Left lobe of liver (tissue), 2 donors: ENCODE measurements around the gene GAD1. TPM values are rescaled to one million over a fixed set of nuclear protein-coding genes. Genes with fewer than 3 reads are reported as not detected.

Source experiments
- ATAC-seq: fragments of 200-7000 bp; cut with Tn5 transposase; one replicate; pipeline ENCODE4 v1.9.1; 2020; ENCODE audit warnings: mild to moderate bottlenecking, moderate library complexity
- DNase-seq: peaks from one replicate; pipeline ENCODE4 v3.0.0-alpha.2; 2020; ENCODE audit warnings: low spot score
- total RNA-seq: library from RNA; stranded (reverse); gene quantifications from one replicate; pipeline ENCODE4 v1.2.1, GENCODE V29; 2021
- donor health status: DM: no; HTN: no; CAD: no; lungs with moderate emphysema.
- donor health status: DM: no; HTN: yes; CAD: no.

Gene GAD1
- total RNA-seq: not detected

DNA sequence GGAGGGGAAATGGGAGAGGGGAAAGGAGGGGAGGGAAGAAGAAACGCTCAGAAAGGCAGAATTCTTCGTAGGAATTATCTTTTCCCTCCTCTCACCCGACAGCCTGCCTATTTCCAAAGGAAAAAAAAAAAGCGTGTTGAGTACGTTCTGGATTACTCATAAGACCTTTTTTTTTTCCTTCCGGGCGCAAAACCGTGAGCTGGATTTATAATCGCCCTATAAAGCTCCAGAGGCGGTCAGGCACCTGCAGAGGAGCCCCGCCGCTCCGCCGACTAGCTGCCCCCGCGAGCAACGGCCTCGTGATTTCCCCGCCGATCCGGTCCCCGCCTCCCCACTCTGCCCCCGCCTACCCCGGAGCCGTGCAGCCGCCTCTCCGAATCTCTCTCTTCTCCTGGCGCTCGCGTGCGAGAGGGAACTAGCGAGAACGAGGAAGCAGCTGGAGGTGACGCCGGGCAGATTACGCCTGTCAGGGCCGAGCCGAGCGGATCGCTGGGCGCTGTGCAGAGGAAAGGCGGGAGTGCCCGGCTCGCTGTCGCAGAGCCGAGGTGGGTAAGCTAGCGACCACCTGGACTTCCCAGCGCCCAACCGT lies at the start of gene GAD1:
GAD1 (plus strand) TSS at position 384 of the 589 bp plus-strand sequence. CDS start 1,705 bp downstream, outside the sequence.
- DNase-seq (peak; percentile 64), ATAC-seq (peak; percentile 77)

DNA sequence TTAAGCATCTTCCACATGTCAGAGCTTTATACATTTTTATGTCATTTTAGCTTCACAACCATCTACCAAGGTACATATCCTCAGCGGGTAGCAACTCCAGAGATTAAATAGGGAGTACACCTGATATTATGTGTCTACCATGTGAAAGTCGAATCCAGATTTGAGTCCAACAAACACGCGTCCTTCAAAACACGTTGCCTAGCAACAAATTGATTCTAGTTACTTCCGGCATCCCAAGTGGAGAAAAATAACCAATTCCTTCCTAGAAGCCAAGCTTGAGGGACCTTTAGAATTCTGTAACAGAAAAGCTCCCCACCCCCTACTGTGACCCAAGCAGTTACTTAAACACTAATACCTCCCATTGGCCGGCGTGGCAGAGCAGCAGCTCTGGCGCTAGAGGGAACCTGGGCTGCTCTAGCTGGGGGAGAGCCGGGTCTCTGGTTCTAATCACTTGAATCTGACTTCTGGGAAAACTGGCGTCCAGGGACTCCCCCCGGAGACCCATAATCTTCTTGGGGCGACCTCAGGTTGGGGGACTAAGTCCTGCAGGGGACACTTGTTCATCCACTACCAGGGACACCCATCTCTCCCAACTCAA lies 46.6 kb upstream of the GAD1 start, which contains the start of gene ERICH2:
ERICH2 (plus strand) TSS at position 371 of the 598 bp plus-strand sequence. CDS start 304 bp downstream, outside the sequence.
- DNase-seq (peak; percentile 59), ATAC-seq (peak; percentile 74)

DNA sequence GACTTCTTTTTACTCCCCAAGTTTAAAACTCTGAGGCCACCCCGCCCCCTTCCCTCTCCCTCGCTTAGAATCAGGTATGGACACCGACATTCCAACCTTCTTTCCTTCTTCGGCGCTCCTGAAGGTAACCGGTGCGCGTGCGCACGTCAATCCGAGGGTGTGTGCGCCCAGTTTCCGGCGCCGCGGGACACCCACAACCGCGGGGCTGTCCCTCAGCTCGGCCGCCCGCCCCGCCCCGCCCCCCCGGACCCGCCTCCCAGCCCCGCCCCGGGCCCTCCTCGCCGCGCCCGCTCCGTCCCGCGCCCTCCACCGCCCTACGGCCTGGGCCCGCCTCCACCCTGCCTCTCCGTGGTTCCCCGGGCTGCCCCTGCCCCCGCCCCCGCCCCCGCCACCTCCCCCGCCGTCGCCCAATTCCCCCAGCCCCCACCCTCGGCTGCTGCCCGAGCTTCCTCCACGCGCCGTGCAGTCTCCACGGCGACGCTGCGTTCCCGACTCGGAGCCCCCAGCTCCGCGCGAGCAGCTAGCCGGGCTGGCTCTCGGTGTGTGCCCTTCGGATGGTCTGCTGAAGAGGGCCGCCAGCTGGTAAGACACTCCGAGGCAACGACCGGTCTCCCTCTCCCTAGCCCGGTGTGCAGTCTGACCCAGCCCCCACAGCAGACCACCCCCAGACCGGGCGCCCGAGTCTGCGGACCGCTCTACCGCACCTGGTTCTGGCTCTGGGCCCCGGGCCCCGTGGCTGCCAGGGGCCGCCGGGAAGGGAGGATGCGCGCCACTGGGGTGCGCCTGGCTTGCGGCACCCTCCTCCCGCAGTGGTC lies 45.9 kb upstream of the GAD1 start:
- ATAC-seq (peak; percentile 96), DNase-seq (peak; percentile 89)

- ATAC-seq: no peak
- no peak for DNase-seq
These were observed 45.2 kb upstream of the GAD1 start for GRCh38 chr2:170771421-170771937.

GRCh38 chr2:170772295-170772694 lies 44.4 kb upstream of the GAD1 start:
- ATAC-seq: no peak
- DNase-seq: no peak

DNA sequence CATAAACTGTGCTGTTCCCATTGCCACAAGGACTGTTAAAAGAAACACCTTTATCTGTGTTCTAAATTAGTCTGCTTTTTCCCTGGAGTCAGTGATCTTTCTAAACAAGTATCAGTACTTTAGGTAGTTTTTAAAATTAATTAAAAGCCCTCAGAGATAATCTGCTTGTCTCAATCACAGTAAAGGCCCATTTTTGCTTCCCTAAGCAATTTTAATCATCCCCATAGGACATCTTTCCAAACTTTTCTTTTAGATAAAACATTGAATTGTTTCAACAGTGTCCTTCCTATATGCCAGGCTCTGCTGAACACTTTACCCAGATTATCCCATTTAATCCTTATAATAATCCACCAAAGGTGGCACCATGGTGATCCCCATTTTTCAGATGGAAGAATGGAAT lies 42.6 kb upstream of the GAD1 start:
- no peak for ATAC-seq
- DNase-seq: no peak

- no peak for DNase-seq
- ATAC-seq: no peak
These were observed 37.8 kb upstream of the GAD1 start for GRCh38 chr2:170778900-170779299.

DNA sequence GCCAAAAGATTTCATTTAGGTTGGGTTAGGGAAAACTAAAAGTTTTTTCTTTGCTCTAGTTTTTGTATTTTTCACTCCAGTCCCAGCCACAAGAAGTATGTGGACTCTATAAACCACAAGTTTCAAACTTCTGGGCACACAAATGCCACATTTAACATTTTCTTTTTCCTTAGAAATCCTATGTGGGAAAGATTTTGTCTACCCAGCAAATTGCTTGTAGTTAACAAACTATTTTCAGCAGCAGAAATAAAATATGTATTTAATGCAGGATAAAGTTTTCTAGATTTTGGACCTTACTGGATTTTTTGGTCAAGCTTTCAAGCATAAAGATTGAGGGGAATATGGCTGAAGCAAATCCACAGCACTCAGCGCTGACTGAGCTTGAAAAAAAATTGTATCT lies 37.4 kb upstream of the GAD1 start:
- no peak for DNase-seq
- ATAC-seq: no peak

GRCh38 chr2:170782673-170783072 lies 34.0 kb upstream of the GAD1 start:
- DNase-seq (no peak), ATAC-seq (no peak)

DNA sequence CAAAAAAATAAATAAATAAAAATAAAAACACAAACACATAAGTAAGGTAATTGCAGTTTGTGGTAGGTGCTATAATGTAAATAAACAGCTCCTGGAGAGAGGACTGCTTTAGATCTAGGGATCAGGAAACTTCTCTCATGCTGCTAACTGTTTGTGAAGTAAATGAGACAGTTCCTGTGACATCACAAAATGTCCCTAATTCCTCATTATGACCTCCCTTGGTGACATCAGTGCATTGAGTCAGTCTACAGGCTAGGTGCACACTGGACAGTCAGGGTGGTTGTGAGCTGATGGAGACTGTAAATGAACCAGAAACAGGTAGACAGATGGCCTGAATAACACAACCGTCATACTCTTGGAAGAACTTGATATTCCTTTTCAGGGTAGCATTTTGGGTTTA lies 33.1 kb upstream of the GAD1 start:
- no peak for ATAC-seq
- no peak for DNase-seq

DNA sequence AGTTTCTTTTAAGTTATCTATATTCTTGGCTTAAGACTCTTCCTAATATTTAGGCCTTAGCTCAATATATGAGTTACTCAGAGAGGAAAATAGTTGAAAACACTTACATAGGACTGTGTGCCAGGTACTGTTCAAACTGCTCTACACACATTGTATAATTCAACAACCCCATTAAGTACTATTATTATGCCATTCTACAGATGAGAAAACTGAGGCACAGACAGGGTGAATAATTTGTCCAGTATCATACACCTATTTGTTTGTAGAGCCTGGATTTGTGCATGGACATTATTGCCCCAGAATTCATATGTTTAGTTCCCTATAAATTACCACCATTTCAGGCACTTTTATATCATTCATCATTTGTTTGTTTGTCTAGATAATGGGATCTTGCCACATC lies 17.7 kb upstream of the GAD1 start:
- DNase-seq: no peak
- no peak for ATAC-seq

DNA sequence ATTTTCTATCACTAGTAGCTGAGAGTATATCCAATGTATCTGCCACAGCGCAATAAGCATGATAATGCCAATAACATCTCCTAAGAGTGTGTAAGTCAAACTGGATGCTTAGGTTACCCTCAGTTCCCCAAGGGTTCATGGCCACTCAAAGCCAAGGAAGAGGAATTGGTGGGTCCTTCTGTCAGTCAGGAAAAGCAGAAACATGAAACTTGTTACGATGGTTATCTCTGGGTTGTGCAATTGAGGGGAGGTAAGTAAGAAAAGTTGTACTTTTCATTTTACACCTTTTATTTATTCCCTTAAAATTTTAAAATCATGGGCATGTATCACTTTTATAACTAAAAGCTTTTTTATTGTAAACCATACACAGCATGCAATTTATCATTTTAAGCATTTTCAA lies 10.1 kb upstream of the GAD1 start:
- no peak for ATAC-seq

GRCh38 chr2:170812710-170813600 lies 3.7 kb upstream of the GAD1 start:
- ATAC-seq (peak; percentile 64), DNase-seq (no peak)

More for the DNA sequence above, 10.1 kb upstream of the GAD1 start:
- no peak for DNase-seq

GRCh38 chr2:170813611-170814532 lies 2.8 kb upstream of the GAD1 start:
- DNase-seq (no peak), ATAC-seq (peak; percentile 48)

DNA sequence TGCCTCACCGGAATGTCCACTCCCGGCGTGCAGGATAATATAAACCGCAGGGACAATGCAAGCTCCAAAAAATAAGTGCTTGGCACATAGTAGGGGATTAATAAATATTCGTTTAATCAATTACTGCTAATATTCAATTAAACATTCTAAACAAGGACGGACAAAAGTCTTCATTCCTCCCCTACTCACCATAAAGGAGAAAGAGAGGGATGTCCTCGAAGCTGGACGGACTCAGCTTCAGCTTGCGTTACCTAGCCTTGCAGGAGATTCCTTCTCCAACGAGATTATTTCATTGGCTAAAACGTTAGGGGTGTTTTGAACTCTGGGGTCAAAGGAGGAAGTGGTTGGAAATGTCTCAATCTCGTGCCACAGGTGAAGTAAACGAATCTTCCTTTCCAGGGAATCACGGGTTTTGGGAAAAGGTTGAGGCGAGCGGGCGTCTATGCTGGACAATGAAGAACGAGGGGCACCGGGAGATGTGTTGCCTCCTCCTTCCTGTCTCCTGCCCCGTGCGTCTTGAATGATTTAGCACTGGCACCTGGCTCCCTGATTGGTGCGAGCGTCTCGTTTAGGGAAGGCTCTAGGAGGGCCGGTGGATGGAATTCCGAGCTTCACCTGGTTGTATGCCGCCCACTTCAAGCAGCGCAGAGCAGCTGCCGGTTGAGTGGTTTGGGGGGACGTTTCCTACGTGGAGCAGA lies 2.0 kb upstream of the GAD1 start:
- ATAC-seq (no peak), DNase-seq (no peak)

DNA sequence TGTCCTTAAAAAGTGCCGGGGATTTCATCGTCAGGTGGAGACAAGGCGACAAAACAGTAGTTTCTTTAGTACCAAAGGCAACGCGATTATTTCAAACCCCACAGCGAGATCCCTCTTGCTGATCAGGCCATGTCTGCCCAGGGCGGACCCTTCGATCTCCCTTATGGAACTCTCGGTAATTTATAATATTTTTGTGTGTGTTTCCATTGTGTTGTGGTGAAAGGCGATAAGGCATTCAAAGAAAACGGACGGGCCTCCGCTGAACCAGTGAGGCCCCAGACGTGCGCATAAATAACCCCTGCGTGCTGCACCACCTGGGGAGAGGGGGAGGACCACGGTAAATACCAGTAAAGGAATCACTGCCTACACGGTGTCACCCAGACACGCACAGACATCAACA lies 1.4 kb upstream of the GAD1 start:
- DNase-seq (no peak), ATAC-seq (no peak)

- ATAC-seq (peak; percentile 74), DNase-seq (peak; percentile 54)
These were observed 762 bp upstream of the GAD1 start for GRCh38 chr2:170815746-170816503.
